B cell (primary cell): ENCODE measurements around the gene PAXIP1.

Experiments
- CTCF ChIP-seq: fragments of 200-600 bp; IDR thresholded peaks from one replicate; pipeline ENCODE4 v1.8.0; 2022; ENCODE audit warnings: antibody characterized with exemption, mild to moderate bottlenecking
- EZH2 ChIP-seq: IDR thresholded peaks from 2 replicates; pipeline ENCODE4 v1.6.1; 2012; ENCODE audit warnings: borderline replicate concordance, low read depth, mild to moderate bottlenecking, moderate library complexity, low read length; ENCODE audit not compliant: insufficient read depth, poor library complexity, severe bottlenecking

DNA sequence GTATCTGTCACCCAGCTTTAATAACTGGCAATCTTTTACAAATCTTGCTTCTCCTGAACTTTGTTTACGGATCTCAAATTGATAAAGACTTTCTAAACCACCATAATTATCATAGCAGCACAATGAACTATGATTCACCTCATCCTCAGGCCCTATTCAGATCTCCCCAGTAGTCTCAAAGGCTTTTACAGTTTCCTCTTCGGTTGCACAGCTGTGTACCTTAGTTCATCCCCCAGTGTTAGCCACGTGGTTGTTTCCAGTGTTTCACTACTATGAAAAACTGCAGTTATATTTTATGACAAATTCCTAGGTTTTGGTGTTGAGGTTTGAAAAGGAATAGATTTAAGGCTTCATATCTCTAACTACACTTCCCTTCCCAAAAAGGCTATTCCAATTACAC is 24.9 kb downstream of the PAXIP1 start:
- TF ChIP-seq CTCF (no peak), EZH2 (no peak)
